Ovary (tissue), 3 donors: Measurements from ENCODE around the gene MAP2K2.

Experiments
- CTCF ChIP-seq, 3 donors: fragments of 450-650 bp in 2 of 3; fragments of 200-600 bp in 1 of 3; IDR thresholded peaks; one replicate each; pipeline versions ENCODE4 v1.5.1 to v1.8.0; 2016 to 2022; ENCODE audit warnings: antibody characterized with exemption in 3 of 3, mild to moderate bottlenecking in 1 of 3
- POLR2A ChIP-seq: fragments of 450-650 bp; IDR thresholded peaks from one replicate; pipeline ENCODE4 v1.6.1; 2017; ENCODE audit warnings: antibody characterized with exemption, mild to moderate bottlenecking, moderate library complexity
- donor health status: DM: no; HTN: no; CAD: no.

- TF ChIP-seq POLR2A (no peak), CTCF (IDR thresholded peaks at IDR 0.05) (no peak)
Measured at GRCh38 chr19:4071610-4072009, 52.3 kb downstream of the MAP2K2 start.
